ENCODE results near the gene DHX36.

DHX36 gene

GRCh38 chr3:154225536-154225935, 98.8 kb downstream of the DHX36 start:
- DNase-seq (ENCODE audit: low read depth in 2 of 3, low spot score in 2 of 3), result no peak

DNA sequence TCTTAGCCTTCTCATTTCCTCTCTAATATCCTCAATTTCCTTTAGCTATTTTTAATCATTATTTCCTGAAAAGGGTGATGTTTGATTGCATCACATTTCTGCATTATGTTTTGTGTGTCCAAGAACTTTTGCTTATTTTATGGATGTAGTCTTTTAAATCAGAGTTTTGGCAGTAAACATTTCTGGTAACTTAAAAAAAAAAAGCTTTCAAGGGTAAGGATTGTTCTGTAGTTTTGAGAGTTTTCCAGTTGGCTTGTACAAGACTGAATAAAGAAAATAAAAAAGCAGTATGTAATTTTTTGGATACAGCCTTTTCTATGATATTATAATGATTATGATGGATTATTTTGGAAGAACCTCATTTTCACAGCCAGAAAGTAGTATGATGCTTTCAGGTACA, 99.4 kb downstream of the DHX36 start:
- DNase-seq (ENCODE audit: low read depth in 2 of 3, low spot score in 2 of 3), result no peak

- DNase-seq (ENCODE audit: low read depth in 2 of 3, low spot score in 2 of 3), result no peak
Observed at GRCh38 chr3:154224366-154224765, 99.9 kb downstream of the DHX36 start.

GRCh38 chr3:154223519-154223918, 100.8 kb downstream of the DHX36 start:
- DNase-seq (ENCODE audit: low read depth in 2 of 3, low spot score in 2 of 3), result no peak
